HEK293T (cell line): ENCODE results near the gene KANK2.

ENCODE experiments used
- ARNT ChIP-seq: fragments of 450-650 bp; IDR thresholded peaks from 2 replicates; pipeline ENCODE4 v1.6.1; 2017; ENCODE audit warnings: mild to moderate bottlenecking
- BHLHE40 ChIP-seq: fragments of 450-650 bp; IDR thresholded peaks from 2 replicates; pipeline ENCODE4 v1.6.1; 2016; ENCODE audit warnings: mild to moderate bottlenecking, moderate library complexity, borderline replicate concordance
- CTBP1 ChIP-seq: fragments of 450-650 bp; IDR thresholded peaks from 2 replicates; pipeline ENCODE4 v1.6.1; 2016; ENCODE audit warnings: borderline replicate concordance
- ELF4 ChIP-seq: fragments of 450-650 bp; IDR thresholded peaks from 2 replicates; pipeline ENCODE4 v1.6.1; 2017; ENCODE audit warnings: antibody characterized with exemption
- FOXA1 ChIP-seq: fragments of 450-650 bp; IDR thresholded peaks from 2 replicates; pipeline ENCODE4 v1.6.1; 2016; ENCODE audit warnings: mild to moderate bottlenecking
- FOXK2 ChIP-seq: fragments of 450-650 bp; IDR thresholded peaks from 2 replicates; pipeline ENCODE4 v1.6.1; 2016; ENCODE audit warnings: mild to moderate bottlenecking
- HDGF ChIP-seq: fragments of 450-650 bp; IDR thresholded peaks from 2 replicates; pipeline ENCODE4 v1.6.1; 2017; ENCODE audit warnings: antibody characterized with exemption, borderline replicate concordance
- NFRKB ChIP-seq: fragments of 450-650 bp; IDR thresholded peaks from 2 replicates; pipeline ENCODE4 v1.6.1; 2016; ENCODE audit warnings: mild to moderate bottlenecking, moderate library complexity
- SP1 ChIP-seq: fragments of 450-650 bp; IDR thresholded peaks from 2 replicates; pipeline ENCODE4 v1.6.1; 2017
- ZNF384 ChIP-seq: fragments of 450-650 bp; IDR thresholded peaks from 2 replicates; pipeline ENCODE4 v1.6.1; 2016

DNA sequence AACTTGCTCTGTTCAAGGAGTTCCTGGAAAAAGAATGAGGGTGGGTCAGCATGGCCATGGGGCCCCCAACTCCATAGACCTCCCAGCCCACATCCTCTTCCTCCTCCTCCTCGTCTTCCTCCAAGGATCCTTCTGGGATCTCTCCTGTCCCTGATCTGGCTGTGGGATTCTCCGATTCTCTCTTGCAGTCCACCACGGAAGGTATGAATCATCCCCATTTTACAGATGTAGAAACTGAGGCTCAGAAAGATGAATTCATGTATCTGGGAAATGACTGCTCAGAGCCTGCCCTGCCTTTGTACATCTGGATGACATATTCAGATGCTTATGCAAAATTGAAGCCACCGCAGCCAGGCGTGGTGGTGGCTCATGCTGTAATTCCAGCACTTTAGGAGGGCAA lies 2.2 kb upstream of the KANK2 start:
- no peak for TF ChIP-seq FOXA1
- TF ChIP-seq ZNF384: no peak
- TF ChIP-seq BHLHE40: no peak
- no peak for TF ChIP-seq ELF4
- TF ChIP-seq NFRKB: no peak
- no peak for TF ChIP-seq ARNT
- TF ChIP-seq CTBP1: no peak
- TF ChIP-seq SP1: no peak
- no peak for TF ChIP-seq FOXK2
- TF ChIP-seq HDGF: no peak
